ENCODE measurements around the gene XPO6.

The XPO6 gene

DNA sequence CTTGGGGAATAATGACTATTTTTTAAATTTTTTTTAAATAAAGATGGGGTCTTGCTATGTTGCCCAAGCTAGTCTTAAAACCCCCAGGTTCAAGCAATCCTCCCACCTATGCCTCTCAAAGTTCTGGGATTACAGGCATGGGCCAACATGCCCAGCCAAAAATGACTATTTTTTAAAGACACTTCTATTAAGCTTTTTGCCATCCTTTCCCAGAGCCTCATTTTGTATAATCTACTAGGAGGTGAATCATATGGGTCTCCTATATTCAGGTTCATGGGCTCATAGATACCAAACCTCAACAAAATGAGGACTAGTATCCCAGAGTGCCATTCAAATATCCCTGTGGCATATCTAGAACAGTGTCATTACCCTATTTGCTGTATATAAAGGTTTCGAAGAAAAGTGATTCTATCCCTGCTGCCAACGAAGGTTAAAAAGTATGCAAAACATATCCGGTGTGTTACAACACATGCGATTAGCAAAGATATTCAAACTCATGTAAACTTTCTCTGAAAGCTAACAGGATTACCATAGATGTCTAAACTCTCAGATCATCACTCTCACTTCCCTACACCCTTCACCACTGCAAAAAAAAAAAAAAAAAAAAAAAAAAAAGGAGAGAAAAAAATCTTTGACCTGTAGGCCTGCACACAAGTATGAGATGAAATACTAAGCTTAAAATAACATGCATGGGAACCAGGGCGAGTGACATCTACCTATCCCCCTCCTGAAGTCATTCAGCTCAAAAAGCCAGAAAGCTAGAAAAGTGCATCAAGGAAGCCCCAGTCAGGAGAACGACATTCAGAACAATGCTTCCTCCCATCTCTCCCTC, 23.5 kb downstream of the XPO6 start:
- no peak overlapping the region for H3K4me3 ChIP-seq (ENCODE audit: low read depth, low read length)
- DNase-seq (ENCODE audit: low read depth): no peak
- in situ Hi-C loops (cut with HindIII; ENCODE audit: low sequenced_read_pairs): no loop called here
- TF ChIP-seq, protein P1, sequence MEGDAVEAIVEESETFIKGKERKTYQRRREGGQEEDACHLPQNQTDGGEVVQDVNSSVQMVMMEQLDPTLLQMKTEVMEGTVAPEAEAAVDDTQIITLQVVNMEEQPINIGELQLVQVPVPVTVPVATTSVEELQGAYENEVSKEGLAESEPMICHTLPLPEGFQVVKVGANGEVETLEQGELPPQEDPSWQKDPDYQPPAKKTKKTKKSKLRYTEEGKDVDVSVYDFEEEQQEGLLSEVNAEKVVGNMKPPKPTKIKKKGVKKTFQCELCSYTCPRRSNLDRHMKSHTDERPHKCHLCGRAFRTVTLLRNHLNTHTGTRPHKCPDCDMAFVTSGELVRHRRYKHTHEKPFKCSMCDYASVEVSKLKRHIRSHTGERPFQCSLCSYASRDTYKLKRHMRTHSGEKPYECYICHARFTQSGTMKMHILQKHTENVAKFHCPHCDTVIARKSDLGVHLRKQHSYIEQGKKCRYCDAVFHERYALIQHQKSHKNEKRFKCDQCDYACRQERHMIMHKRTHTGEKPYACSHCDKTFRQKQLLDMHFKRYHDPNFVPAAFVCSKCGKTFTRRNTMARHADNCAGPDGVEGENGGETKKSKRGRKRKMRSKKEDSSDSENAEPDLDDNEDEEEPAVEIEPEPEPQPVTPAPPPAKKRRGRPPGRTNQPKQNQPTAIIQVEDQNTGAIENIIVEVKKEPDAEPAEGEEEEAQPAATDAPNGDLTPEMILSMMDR (IDR thresholded peaks at IDR 0.05; ENCODE audit: low read depth, low read length, missing control alignments): no peak

DNA sequence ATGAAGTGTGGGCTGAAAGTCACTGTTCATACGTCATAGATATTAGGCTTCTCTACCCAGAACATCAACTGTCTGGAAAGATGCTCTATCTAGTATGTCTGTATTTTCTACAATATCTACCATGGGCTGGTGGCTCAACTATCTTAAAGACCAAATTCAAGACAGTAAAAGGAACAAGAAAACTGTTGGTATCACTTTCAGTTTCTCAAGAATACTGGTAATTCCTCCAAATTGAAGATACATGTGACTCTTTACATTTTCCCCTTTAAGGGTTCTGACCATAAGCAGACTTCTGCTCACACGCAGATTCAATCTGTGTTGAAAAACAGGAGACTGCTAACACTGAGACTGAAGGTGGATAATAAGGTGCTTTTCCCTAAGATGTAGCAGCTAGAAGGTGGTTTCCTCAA, 24.2 kb downstream of the XPO6 start:
- no peak for DNase-seq (ENCODE audit: low read depth)
- no peak overlapping the region for H3K4me3 ChIP-seq (ENCODE audit: low read depth, low read length)
- TF ChIP-seq, protein P1 (IDR thresholded peaks at IDR 0.05; ENCODE audit: low read depth, low read length, missing control alignments): no peak
- in situ Hi-C loops (cut with HindIII; ENCODE audit: low sequenced_read_pairs): no loop called here

GRCh38 chr16:28186752-28187151, 25.0 kb downstream of the XPO6 start:
- no peak overlapping the region for H3K4me3 ChIP-seq (ENCODE audit: low read depth, low read length)
- TF ChIP-seq, protein P1 (IDR thresholded peaks at IDR 0.05; ENCODE audit: low read depth, low read length, missing control alignments): no peak
- no peak for DNase-seq (ENCODE audit: low read depth)
- in situ Hi-C loops (cut with HindIII; ENCODE audit: low sequenced_read_pairs): no loop called here

- in situ Hi-C loops (cut with HindIII; ENCODE audit: low sequenced_read_pairs): no loop called here
- no peak for DNase-seq (ENCODE audit: low read depth)
- TF ChIP-seq, protein P1 (IDR thresholded peaks at IDR 0.05; ENCODE audit: low read depth, low read length, missing control alignments): no peak
- H3K4me3 ChIP-seq (ENCODE audit: low read depth, low read length): no peak overlapping the region
These were observed 26.1 kb downstream of the XPO6 start for GRCh38 chr16:28185696-28186095.

GRCh38 chr16:28184625-28185024, 27.1 kb downstream of the XPO6 start:
- TF ChIP-seq, protein P1 (IDR thresholded peaks at IDR 0.05; ENCODE audit: low read depth, low read length, missing control alignments): no peak
- in situ Hi-C loops (cut with HindIII; ENCODE audit: low sequenced_read_pairs): no loop called here
- H3K4me3 ChIP-seq (ENCODE audit: low read depth, low read length): no peak overlapping the region
- DNase-seq (ENCODE audit: low read depth): no peak

GRCh38 chr16:28183930-28184329, 27.8 kb downstream of the XPO6 start:
- DNase-seq (ENCODE audit: low read depth): no peak
- in situ Hi-C loops (cut with HindIII; ENCODE audit: low sequenced_read_pairs): no loop called here
- H3K4me3 ChIP-seq (ENCODE audit: low read depth, low read length): no peak overlapping the region
- TF ChIP-seq, protein P1 (IDR thresholded peaks at IDR 0.05; ENCODE audit: low read depth, low read length, missing control alignments): no peak

All from astrocyte of the cerebellum (primary cell).